GM19455 (cell line): ENCODE data around the gene HPD.
A peak's percentile ranks its signal among the peaks of the same experiment; 100 is the strongest.

ENCODE experiments used
- ATAC-seq: cut with Tn5 transposase; IDR thresholded peaks from one replicate; pipeline ENCODE4 v1.9.1; 2021; ENCODE audit not compliant: unreplicated experiment

HPD gene

GRCh38 chr12:121812320-121812871, 46.3 kb downstream of the HPD start:
- ATAC-seq = peak; percentile 14

DNA sequence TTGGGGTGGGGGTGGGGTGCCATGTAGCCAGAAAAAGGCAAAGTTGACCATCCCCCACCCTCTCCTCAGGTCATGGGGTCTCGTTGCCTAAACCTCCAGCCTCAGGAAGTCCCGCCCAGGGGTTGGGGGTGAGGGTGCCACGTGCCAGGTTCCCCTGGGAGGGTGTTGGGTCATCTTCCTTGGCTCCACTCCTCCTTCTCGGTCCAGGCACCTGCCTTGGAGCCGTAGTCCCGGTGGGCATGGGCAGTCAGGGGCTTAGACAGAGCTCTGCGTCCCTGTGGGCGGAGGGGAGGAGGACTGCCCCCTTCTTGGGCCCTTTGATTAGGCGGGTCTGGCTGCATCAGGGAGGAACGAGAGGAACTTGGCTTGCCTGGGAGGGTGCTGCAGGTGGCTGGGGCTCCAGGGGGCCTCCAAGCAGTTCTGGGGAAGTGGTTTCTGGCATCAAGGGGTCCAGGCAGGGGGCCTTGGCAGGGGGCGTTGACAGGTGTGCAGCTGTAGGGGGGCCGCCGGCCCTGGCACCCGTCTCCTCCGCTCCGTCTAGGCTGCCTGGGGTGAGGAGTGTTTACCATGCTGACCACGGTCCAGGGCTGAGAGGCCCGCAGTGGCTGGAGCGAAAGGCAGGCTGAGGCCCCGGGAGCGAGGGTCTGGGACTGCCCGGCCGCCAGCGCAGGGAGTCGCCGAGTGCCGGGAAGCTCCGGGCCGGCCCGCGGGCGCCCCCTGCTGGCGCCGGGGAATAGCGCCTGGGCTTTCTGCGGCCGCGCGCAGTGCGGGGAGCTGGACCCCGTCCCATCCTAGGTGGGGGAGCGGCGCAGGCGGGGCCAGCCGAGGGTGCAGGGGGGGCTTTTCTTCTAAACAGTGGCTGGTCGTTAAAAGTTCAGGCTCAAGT, 47.0 kb downstream of the HPD start:
- peak; percentile 82 for ATAC-seq

GRCh38 chr12:121810833-121811433, 47.7 kb downstream of the HPD start:
- no peak for ATAC-seq

GRCh38 chr12:121810234-121810817, 48.3 kb downstream of the HPD start:
- no peak for ATAC-seq

- ATAC-seq = no peak
These were observed 48.9 kb downstream of the HPD start for GRCh38 chr12:121809712-121810116.

- ATAC-seq = no peak
These were observed 50.0 kb downstream of the HPD start for GRCh38 chr12:121808623-121809022.

DNA sequence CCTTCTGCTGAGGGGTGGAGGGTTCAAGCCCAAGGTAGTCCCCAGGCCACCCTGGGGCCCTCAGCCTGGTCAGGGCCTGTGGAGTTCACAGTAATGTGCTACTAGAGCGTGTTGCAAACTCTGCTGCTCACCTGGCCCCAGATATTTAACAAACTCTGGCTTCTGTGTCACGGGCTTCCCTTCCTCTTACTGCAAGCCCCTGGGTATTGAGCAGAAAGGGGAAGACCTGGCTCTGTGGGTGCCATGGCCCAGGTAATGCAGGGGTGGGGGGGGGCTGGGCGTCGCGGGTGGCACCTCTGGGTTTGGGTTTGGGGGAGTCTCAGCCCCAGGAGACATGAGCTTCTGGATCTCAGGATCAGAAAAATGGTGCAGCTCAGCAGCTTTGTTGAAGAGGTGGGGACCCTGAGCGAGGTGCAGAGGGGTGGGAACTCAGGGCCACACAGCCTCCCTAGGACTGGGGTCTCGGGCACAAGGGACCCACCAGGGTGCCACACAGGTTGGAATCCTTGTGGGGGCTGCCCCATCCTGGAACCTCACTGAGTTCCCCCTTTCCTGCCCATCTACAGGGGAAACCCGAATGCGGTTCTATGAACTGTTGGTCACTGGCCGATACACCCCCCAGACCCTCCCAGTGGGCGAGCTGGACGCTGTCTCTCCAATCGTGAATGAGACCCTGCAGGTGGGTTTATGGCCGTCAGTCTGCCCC, 50.9 kb downstream of the HPD start:
- no peak for ATAC-seq

GRCh38 chr12:121806546-121807423, 51.9 kb downstream of the HPD start:
- no peak for ATAC-seq

DNA sequence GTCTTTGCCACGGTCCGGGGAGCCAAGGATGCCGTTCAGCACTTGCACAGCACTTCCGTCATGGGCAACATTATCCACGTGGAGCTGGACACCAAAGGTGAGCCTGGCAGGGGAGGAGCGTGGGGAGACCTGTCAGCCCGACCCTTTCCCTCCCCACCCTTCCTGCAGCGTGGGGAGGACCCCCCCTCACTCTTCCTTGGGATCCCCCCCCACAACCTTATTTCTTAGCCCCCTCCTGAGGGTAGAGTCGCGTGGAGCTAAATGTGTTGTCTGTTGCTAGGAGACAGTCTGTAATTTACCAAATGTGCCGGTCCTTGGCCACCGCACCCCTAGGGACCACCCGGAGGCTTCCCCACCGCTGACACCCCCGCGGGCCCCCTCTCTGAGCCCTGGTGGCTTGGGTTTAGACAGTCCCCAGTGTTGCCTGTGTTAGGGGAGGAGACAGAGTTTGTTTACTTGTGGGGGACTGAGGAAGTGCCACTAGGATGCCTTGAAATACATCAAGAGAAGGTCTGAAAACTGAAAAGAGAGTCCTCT, 52.6 kb downstream of the HPD start:
- no peak for ATAC-seq

- no peak for ATAC-seq
These were observed 53.3 kb downstream of the HPD start for GRCh38 chr12:121805171-121806008.

DNA sequence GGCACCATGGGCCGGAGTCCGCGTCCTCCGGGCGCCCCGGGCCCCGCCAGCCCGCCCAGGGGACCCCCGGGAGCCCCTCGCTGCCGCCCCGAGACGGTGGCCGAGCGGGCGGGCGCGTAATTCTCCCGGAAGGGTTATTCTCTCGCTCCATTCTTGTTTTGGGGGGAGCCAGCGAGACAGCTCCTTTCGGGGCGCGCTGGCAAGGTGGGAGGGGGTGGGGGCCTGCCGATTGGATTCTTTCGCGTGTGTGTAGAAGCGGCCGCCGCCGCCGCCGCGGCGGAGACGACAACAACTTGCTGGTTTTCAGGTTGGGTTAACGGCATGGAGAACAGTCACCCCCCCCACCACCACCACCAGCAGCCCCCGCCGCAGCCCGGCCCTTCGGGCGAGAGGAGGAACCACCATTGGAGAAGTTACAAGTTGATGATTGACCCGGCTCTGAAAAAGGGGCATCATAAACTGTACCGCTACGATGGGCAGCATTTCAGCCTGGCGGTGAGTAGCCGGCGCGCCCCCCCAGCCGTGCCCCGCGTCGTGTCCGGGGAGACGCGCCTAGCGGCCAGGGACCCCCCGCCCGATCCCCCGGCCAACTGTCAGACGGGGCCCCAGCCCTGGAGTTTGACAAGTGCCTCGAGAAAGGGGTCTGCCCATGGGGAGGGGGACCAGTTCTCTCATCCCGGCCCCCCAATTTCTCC, 54.1 kb downstream of the HPD start:
- ATAC-seq = no peak

GRCh38 chr12:121803861-121804416, 54.7 kb downstream of the HPD start, which contains the start of gene SETD1B:
Gene SETD1B, plus strand, starts transcription at chr12:121804009. Its CDS starts 729 bp downstream, at chr12:121804738.
- ATAC-seq = no peak

GRCh38 chr12:121802843-121803698, 55.6 kb downstream of the HPD start:
- ATAC-seq = no peak

DNA sequence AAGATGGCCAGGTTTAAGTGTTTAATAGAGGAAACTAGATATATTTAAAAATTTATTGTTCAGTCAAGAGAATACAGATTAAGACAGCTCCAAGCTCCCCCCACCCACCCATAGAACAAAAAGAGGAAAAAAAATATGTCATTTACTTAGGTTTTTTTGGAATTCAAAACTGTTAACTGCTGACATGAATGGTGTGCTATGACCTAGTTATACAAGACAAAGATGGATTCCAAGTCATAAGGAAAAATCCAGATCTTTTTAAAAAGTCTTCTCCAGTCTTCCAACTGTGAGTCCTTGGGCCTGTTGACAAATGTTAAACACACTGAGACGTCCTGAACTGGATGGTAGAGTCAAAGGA, 56.2 kb downstream of the HPD start:
- no peak for ATAC-seq

GRCh38 chr12:121801595-121802484, 56.8 kb downstream of the HPD start:
- no peak for ATAC-seq
